ENCODE data around the gene OOSP4B.
"Not testable (repeated sequence)": the region's sequence is repeated elsewhere in the genome, so short reads cannot be mapped to it uniquely, and the experiment has no call there.

The OOSP4B gene

DNA sequence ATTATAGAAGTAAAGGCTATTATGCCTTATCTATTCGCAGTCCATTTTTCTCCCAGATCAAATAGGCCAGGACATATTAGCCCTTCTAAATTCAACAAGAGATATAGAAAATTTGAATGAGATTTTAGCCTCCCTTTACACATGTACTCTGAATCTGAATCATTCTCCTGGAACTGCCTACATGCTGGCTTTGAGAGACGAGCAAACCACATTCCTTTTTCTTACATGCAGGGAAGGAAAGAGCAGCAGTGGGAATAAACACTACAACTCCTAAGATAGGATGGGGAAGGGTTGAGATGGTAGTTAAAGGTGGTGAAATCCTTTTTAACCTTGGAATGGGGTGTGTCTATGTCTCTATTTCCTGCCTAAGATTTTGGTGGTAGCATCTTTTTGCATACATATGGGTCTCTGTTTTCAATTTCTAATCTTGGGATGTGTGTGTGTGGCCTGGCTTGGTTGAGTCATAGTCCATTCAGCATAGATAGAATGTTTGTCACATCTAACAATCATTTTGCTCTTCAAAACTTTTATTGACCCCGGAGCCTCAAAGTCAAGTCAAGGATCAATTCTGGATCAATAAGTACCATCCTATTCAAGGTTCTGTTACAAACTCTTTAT, 12.1 kb downstream of the OOSP4B start (continued):
- TF ChIP-seq, protein P1, sequence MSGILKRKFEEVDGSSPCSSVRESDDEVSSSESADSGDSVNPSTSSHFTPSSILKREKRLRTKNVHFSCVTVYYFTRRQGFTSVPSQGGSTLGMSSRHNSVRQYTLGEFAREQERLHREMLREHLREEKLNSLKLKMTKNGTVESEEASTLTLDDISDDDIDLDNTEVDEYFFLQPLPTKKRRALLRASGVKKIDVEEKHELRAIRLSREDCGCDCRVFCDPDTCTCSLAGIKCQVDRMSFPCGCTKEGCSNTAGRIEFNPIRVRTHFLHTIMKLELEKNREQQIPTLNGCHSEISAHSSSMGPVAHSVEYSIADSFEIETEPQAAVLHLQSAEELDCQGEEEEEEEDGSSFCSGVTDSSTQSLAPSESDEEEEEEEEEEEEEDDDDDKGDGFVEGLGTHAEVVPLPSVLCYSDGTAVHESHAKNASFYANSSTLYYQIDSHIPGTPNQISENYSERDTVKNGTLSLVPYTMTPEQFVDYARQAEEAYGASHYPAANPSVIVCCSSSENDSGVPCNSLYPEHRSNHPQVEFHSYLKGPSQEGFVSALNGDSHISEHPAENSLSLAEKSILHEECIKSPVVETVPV (CRISPR knock-in tag; IDR thresholded peaks at IDR 0.05): no peak
- TF ChIP-seq OSR1 (CRISPR knock-in tag; IDR thresholded peaks at IDR 0.05) (no peak), ZFP30 (CRISPR knock-in tag; IDR thresholded peaks at IDR 0.05) (no peak)

DNA sequence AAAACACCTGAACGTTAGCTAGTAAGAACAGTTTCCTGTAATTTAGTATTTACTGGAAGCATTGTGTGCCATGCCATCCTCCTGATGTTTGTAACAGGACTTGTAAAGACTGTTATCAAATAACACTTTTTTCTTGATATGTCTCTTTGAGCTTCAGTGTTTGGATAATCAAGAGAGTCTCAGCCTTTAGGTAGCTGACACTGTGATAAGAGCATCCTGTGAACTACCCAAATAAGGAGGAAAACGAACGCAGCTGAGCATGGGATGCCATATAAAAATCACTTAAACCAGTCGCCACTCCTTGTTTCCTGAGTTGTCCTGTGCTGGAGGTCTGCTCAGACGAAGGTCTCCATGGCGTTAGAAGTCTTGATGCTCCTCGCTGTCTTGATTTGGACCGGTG, 23.1 kb downstream of the OOSP4B start, which contains the start of gene OOSP2:
TSS of gene OOSP2 (plus strand) at position 301 of the 400 bp plus-strand sequence. CDS start at position 352, 51 bp downstream.
- TF ChIP-seq CSDC2 (CRISPR knock-in tag; IDR thresholded peaks at IDR 0.05) (no peak), ZC3H10 (CRISPR knock-in tag; IDR thresholded peaks at IDR 0.05) (no peak), ZNF70 (CRISPR knock-in tag; IDR thresholded peaks at IDR 0.05) (no peak), ARNTL (CRISPR knock-in tag; IDR thresholded peaks at IDR 0.05; ENCODE audit: borderline replicate concordance, low read depth) (no peak), ZNF8 (CRISPR knock-in tag; IDR thresholded peaks at IDR 0.05) (no peak), ZNF565 (CRISPR knock-in tag; conservative IDR thresholded peaks at IDR 0.05; ENCODE audit: low read depth) (no peak), SNAI2 (CRISPR knock-in tag; IDR thresholded peaks at IDR 0.05) (no peak), TOX (CRISPR knock-in tag; IDR thresholded peaks at IDR 0.05; ENCODE audit: borderline replicate concordance) (no peak), ZFP3 (CRISPR knock-in tag; IDR thresholded peaks at IDR 0.05) (no peak), OSR1 (CRISPR knock-in tag; IDR thresholded peaks at IDR 0.05) (no peak)
- TF ChIP-seq, protein P2, sequence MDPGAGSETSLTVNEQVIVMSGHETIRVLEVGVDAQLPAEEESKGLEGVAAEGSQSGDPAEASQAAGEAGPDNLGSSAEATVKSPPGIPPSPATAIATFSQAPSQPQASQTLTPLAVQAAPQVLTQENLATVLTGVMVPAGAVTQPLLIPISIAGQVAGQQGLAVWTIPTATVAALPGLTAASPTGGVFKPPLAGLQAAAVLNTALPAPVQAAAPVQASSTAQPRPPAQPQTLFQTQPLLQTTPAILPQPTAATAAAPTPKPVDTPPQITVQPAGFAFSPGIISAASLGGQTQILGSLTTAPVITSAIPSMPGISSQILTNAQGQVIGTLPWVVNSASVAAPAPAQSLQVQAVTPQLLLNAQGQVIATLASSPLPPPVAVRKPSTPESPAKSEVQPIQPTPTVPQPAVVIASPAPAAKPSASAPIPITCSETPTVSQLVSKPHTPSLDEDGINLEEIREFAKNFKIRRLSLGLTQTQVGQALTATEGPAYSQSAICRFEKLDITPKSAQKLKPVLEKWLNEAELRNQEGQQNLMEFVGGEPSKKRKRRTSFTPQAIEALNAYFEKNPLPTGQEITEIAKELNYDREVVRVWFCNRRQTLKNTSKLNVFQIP (CRISPR knock-in tag; IDR thresholded peaks at IDR 0.05; ENCODE audit: borderline replicate concordance, low read depth): no peak
- ATAC-seq: no peak

DNA sequence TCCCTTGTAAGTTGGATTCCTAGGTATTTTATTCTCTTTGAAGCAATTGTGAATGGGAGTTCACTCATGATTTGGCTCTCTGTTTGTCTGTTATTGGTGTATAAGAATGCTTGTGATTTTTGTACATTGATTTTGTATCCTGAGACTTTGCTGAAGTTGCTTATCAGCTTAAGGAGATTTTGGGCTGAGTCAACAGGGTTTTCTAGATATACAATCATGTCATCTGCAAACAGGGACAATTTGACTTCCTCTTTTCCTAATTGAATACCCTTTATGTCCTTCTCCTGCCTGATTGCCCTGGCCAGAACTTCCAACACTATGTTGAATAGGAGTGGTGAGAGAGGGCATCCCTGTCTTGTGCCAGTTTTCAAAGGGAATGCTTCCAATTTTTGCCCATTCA, 33.4 kb downstream of the OOSP4B start:
- ATAC-seq: not testable (repeated sequence)

DNA sequence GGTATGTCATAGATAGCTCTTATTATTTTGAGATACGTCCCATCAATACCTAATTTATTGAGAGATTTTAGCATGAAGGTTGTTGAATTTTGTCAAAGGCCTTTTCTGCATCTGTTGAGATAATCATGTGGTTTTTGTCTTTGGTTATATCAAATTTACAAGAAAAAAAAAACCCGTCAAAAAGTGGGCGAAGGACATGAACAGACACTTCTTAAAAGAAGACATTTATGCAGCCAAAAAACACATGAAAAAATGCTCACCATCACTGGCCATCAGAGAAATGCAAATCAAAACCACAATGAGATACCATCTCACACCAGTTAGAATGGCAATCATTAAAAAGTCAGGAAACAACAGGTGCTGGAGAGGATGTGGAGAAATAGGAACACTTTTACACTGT, 33.9 kb downstream of the OOSP4B start:
- not testable (repeated sequence) for ATAC-seq

DNA sequence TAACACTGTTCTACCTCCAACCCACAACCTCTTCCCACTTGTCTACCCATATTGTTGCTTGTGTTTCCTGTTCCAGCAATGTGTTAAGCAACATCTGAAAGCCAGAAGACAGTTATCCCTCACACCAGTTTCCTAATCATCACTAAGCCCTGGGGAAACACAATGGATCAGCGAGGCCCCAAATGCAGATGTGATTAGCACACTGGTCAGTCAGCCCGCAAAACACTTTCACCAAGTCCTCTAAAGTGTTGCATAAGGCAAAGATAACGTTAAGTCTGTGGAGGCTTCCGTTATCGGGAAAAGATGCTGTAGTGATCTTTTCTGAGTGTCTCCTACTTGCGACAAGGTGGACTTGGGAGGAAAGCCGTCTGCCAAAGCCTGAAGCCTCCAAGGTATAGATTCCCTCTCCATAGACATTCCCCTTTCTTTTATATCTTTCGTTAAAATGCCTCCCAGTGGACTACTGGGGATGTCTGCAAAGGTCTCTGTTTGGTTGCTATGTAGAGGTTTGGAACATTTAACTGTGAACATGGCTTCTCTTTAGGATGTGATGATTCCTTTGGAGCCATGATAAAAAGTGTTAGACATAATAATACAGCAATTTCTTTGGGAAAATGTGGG, 39.5 kb downstream of the OOSP4B start, which contains the start of gene MS4A3:
TSS of gene MS4A3 (plus strand) at position 317 of the 621 bp plus-strand sequence. CDS start 4,496 bp downstream, outside the sequence.
- TF ChIP-seq, protein P3, sequence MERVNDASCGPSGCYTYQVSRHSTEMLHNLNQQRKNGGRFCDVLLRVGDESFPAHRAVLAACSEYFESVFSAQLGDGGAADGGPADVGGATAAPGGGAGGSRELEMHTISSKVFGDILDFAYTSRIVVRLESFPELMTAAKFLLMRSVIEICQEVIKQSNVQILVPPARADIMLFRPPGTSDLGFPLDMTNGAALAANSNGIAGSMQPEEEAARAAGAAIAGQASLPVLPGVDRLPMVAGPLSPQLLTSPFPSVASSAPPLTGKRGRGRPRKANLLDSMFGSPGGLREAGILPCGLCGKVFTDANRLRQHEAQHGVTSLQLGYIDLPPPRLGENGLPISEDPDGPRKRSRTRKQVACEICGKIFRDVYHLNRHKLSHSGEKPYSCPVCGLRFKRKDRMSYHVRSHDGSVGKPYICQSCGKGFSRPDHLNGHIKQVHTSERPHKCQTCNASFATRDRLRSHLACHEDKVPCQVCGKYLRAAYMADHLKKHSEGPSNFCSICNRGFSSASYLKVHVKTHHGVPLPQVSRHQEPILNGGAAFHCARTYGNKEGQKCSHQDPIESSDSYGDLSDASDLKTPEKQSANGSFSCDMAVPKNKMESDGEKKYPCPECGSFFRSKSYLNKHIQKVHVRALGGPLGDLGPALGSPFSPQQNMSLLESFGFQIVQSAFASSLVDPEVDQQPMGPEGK (CRISPR knock-in tag; IDR thresholded peaks at IDR 0.05; ENCODE audit: borderline replicate concordance): no peak
- no peak for TF ChIP-seq TOX (CRISPR knock-in tag; IDR thresholded peaks at IDR 0.05; ENCODE audit: borderline replicate concordance)
- TF ChIP-seq BACH2 (CRISPR knock-in tag; IDR thresholded peaks at IDR 0.05; ENCODE audit: borderline replicate concordance): no peak
- TF ChIP-seq ARNTL (CRISPR knock-in tag; IDR thresholded peaks at IDR 0.05; ENCODE audit: borderline replicate concordance, low read depth): no peak
- no peak for TF ChIP-seq ZNF565 (CRISPR knock-in tag; conservative IDR thresholded peaks at IDR 0.05; ENCODE audit: low read depth)
- TF ChIP-seq GLIS3 (CRISPR knock-in tag; IDR thresholded peaks at IDR 0.05): no peak
- no peak for TF ChIP-seq ISL1 (CRISPR knock-in tag; IDR thresholded peaks at IDR 0.05)
- TF ChIP-seq ZC3H10 (CRISPR knock-in tag; IDR thresholded peaks at IDR 0.05): no peak
- TF ChIP-seq, protein P2 (CRISPR knock-in tag; IDR thresholded peaks at IDR 0.05; ENCODE audit: borderline replicate concordance, low read depth): no peak
- TF ChIP-seq SNAI2 (CRISPR knock-in tag; IDR thresholded peaks at IDR 0.05): no peak
- no peak for TF ChIP-seq RARB (CRISPR knock-in tag; IDR thresholded peaks at IDR 0.05)
- no peak for TF ChIP-seq PPARA (CRISPR knock-in tag; IDR thresholded peaks at IDR 0.05; ENCODE audit: borderline replicate concordance)
- TF ChIP-seq, protein P4, sequence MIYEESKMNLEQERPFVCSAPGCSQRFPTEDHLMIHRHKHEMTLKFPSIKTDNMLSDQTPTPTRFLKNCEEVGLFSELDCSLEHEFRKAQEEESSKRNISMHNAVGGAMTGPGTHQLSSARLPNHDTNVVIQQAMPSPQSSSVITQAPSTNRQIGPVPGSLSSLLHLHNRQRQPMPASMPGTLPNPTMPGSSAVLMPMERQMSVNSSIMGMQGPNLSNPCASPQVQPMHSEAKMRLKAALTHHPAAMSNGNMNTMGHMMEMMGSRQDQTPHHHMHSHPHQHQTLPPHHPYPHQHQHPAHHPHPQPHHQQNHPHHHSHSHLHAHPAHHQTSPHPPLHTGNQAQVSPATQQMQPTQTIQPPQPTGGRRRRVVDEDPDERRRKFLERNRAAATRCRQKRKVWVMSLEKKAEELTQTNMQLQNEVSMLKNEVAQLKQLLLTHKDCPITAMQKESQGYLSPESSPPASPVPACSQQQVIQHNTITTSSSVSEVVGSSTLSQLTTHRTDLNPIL (CRISPR knock-in tag; IDR thresholded peaks at IDR 0.05; ENCODE audit: low read depth): no peak
- no peak for ATAC-seq
